ENCODE results near the gene UMODL1.
"Not testable (repeated sequence)": the region's sequence is repeated elsewhere in the genome, so short reads cannot be mapped to it uniquely, and the experiment has no call there.

Gene UMODL1

GRCh38 chr21:42112857-42113256 lies 41.7 kb downstream of the UMODL1 start:
- no peak overlapping the region for H3K4me3 Mint-ChIP-seq
- peaks cover 11% of the 10 kb centered on the region for H3K4me1 Mint-ChIP-seq (ENCODE audit: low read depth)
- no peaks in the 10 kb centered on the region for H3K36me3 Mint-ChIP-seq (ENCODE audit: low read depth)
- H3K9me3 Mint-ChIP-seq, result no peaks in the 10 kb centered on the region
- H3K27me3 Mint-ChIP-seq, result peaks cover 17% of the 10 kb centered on the region
- no peak overlapping the region for H3K27ac Mint-ChIP-seq

- H3K4me1 Mint-ChIP-seq (ENCODE audit: low read depth), result peaks cover 16% of the 10 kb centered on the region
- H3K27ac Mint-ChIP-seq, result no peak overlapping the region
- H3K27me3 Mint-ChIP-seq, result peaks cover 23% of the 10 kb centered on the region
- H3K36me3 Mint-ChIP-seq (ENCODE audit: low read depth), result no peaks in the 10 kb centered on the region
- H3K9me3 Mint-ChIP-seq, result no peaks in the 10 kb centered on the region
- H3K4me3 Mint-ChIP-seq, result no peak overlapping the region
Measured at GRCh38 chr21:42113926-42114409, 42.9 kb downstream of the UMODL1 start.

- peaks cover 28% of the 10 kb centered on the region for H3K27me3 Mint-ChIP-seq
Measured at GRCh38 chr21:42114646-42115045, 43.5 kb downstream of the UMODL1 start.

DNA sequence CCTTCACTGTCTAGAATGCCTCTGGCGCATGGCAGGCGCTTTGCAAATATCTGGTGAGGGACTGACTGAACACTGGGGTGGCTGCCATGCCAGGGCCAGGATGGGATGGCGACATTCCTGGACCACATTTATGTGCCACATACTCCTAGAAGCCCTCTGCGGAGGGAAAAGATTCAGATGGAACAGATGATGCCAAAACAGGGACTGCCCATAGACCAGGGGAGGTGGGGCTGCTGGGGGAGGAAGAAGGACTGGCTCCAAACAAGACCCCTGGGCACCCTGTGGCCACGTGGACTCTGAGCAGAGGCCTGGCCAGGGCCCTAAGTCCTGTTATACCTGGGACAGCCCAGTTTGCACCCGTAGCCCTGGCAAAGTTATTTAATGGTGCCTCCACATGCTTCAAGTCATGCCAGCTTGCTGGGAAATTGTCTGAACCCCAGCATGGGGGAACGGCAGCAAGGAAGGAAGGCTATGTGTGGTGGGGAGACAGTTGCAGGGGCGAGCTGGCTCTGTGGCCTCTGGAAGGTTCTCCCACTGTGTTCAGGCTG lies 44.1 kb downstream of the UMODL1 start:
- H3K27ac Mint-ChIP-seq, result no peak overlapping the region
- H3K36me3 Mint-ChIP-seq (ENCODE audit: low read depth), result no peaks in the 10 kb centered on the region
- H3K4me1 Mint-ChIP-seq (ENCODE audit: low read depth), result peaks cover 20% of the 10 kb centered on the region
- no peaks in the 10 kb centered on the region for H3K9me3 Mint-ChIP-seq
- peaks cover 34% of the 10 kb centered on the region for H3K27me3 Mint-ChIP-seq
- H3K4me3 Mint-ChIP-seq, result no peak overlapping the region

More at GRCh38 chr21:42114646-42115045, 43.5 kb downstream of the UMODL1 start:
- no peak overlapping the region for H3K27ac Mint-ChIP-seq
- peaks cover 20% of the 10 kb centered on the region for H3K4me1 Mint-ChIP-seq (ENCODE audit: low read depth)
- H3K9me3 Mint-ChIP-seq, result no peaks in the 10 kb centered on the region
- H3K4me3 Mint-ChIP-seq, result no peak overlapping the region
- H3K36me3 Mint-ChIP-seq (ENCODE audit: low read depth), result no peaks in the 10 kb centered on the region

- H3K27me3 Mint-ChIP-seq, result peaks cover 46% of the 10 kb centered on the region
- not testable (repeated sequence) for H3K4me3 Mint-ChIP-seq; H3K27ac Mint-ChIP-seq; H3K36me3 Mint-ChIP-seq (ENCODE audit: low read depth); H3K9me3 Mint-ChIP-seq
- peaks cover 26% of the 10 kb centered on the region for H3K4me1 Mint-ChIP-seq (ENCODE audit: low read depth)
Measured at GRCh38 chr21:42116551-42116950, 45.4 kb downstream of the UMODL1 start.

- no peaks in the 10 kb centered on the region for H3K9me3 Mint-ChIP-seq
- H3K27ac Mint-ChIP-seq, result no peak overlapping the region
- peaks cover 49% of the 10 kb centered on the region for H3K27me3 Mint-ChIP-seq
- H3K36me3 Mint-ChIP-seq (ENCODE audit: low read depth), result no peaks in the 10 kb centered on the region
- H3K4me3 Mint-ChIP-seq, result peak overlapping the region; percentile 33
- peaks cover 26% of the 10 kb centered on the region for H3K4me1 Mint-ChIP-seq (ENCODE audit: low read depth)
Measured at GRCh38 chr21:42117229-42117966, 46.3 kb downstream of the UMODL1 start.

- Mint-ChIP-seq H3K9me3 (no peaks in the 10 kb centered on the region), H3K27me3 (peaks cover 50% of the 10 kb centered on the region), H3K27ac (no peak overlapping the region), H3K36me3 (ENCODE audit: low read depth) (no peaks in the 10 kb centered on the region), H3K4me3 (peak overlapping the region; percentile 51), H3K4me1 (ENCODE audit: low read depth) (peaks cover 26% of the 10 kb centered on the region)
Measured at GRCh38 chr21:42117967-42118780, 47.1 kb downstream of the UMODL1 start.

DNA sequence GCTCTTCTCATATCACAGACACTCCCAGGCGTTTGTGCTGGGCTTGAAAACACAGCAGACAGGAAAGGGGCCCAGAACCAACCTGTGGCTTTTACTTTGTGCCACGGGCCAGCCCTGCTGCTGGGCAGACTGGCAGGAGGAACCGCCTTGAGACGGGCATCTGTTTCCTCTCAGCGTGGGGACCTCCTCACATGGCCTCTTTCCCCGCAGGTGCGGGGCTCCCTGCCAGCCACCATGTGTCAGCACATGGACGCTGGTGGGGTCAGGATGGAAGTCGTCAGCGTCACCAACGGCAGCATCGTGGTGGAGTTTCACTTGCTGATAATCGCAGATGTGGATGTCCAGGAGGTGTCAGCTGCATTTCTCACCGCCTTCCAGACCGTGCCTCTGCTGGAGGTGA lies 47.8 kb downstream of the UMODL1 start:
- Mint-ChIP-seq H3K36me3 (ENCODE audit: low read depth) (no peaks in the 10 kb centered on the region), H3K27me3 (peaks cover 54% of the 10 kb centered on the region), H3K4me3 (no peak overlapping the region), H3K4me1 (ENCODE audit: low read depth) (peaks cover 26% of the 10 kb centered on the region), H3K27ac (no peak overlapping the region), H3K9me3 (no peaks in the 10 kb centered on the region)

DNA sequence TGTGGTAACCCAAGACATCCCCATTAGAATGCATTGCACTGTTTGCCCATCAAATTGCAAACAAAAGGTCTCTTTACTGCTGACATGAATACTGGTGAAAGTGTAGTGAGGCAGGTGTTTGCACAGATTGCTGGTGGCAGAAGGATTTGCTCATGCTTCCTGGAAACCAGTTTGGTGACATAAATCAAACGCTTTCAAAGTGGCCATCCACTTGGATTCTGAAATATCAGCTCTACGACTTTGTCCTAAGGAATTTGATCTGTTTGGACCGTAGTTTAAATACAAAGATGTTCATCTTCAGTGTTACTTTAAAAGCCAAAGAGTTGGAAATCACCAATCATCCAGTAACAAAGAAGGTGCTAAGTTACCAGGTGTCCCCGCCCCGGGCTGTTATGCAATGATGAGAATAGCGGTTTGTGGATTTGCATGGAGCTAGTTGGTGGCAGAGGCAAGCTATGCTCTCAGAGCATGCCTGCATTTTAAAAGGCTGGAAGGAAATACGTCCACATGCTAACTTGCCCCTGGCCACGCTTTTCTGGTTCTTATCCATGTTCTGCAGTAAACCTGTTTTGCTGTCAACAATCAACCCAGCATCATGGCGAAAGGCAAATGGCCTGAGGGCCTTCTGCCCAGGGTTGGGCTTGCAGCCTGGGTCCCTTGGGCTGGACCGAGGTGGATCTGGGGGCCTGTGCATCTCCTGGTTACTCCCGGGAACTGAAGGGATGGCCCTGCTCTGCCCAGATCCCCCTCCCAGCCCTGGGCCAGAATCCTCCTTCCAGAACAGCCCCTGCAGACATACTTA lies 49.2 kb downstream of the UMODL1 start:
- Mint-ChIP-seq H3K36me3 (ENCODE audit: low read depth) (no peaks in the 10 kb centered on the region), H3K9me3 (no peaks in the 10 kb centered on the region), H3K27ac (no peak overlapping the region), H3K4me1 (ENCODE audit: low read depth) (peaks cover 26% of the 10 kb centered on the region), H3K4me3 (no peak overlapping the region), H3K27me3 (peaks cover 55% of the 10 kb centered on the region)

DNA sequence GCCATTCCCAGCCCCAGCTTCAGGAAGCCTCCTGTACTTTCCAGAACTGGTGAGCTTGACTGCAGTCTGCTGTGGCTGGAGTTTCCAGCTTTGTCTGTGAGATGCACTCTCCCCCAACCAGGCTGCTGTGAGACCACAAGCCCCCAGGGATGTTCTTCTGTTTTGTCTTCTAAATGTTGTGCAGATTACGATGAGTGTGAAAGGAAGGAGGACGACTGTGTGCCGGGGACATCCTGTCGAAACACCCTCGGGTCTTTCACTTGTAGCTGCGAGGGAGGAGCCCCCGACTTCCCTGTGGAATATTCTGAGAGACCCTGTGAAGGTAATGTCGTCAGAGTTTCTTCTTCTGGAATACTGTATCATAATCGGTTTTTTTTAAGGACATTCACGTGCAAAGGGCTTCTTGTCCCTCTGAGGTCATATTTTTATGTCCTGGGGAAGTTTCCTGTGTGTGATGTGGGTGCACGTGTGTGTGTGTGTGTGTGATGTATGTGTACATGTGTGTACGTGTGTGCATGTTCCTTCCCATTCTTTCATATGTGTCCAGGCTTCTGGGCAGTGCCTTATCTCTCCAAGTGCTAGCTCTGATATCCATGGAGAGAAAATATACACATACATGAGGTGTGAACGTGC lies 49.9 kb downstream of the UMODL1 start:
- no peaks in the 10 kb centered on the region for H3K36me3 Mint-ChIP-seq (ENCODE audit: low read depth)
- no peaks in the 10 kb centered on the region for H3K9me3 Mint-ChIP-seq
- no peak overlapping the region for H3K27ac Mint-ChIP-seq
- H3K4me1 Mint-ChIP-seq (ENCODE audit: low read depth), result peaks cover 26% of the 10 kb centered on the region
- H3K4me3 Mint-ChIP-seq, result no peak overlapping the region
- H3K27me3 Mint-ChIP-seq, result peaks cover 55% of the 10 kb centered on the region

GRCh38 chr21:42121794-42122193 lies 50.7 kb downstream of the UMODL1 start:
- Mint-ChIP-seq H3K4me3 (no peak overlapping the region), H3K27me3 (peaks cover 58% of the 10 kb centered on the region), H3K36me3 (ENCODE audit: low read depth) (no peaks in the 10 kb centered on the region), H3K4me1 (ENCODE audit: low read depth) (peaks cover 26% of the 10 kb centered on the region), H3K9me3 (no peaks in the 10 kb centered on the region), H3K27ac (no peak overlapping the region)

DNA sequence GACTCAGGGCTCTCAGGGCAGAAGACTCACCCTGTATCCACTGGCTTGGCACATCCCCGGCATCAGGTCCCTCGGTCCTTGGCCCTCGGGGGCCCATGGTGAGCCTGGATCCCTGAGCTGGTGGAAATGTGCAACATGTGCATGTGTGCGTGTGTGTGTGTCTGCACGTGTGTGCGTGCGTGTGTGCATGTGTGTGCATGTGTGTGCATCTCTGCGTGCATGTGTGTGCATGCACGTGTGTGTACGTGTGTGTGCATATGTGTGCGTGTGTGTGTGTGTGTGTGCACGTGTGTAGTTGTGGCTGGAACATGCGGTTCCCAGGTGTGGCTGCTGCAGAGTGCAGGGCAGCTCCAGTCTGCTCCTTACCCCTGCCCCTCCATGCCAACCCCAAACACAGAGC lies 51.3 kb downstream of the UMODL1 start:
- peaks cover 54% of the 10 kb centered on the region for H3K27me3 Mint-ChIP-seq
- H3K4me3 Mint-ChIP-seq, result no peak overlapping the region
- H3K36me3 Mint-ChIP-seq (ENCODE audit: low read depth), result no peaks in the 10 kb centered on the region
- no peaks in the 10 kb centered on the region for H3K9me3 Mint-ChIP-seq
- peaks cover 20% of the 10 kb centered on the region for H3K4me1 Mint-ChIP-seq (ENCODE audit: low read depth)
- no peak overlapping the region for H3K27ac Mint-ChIP-seq

DNA sequence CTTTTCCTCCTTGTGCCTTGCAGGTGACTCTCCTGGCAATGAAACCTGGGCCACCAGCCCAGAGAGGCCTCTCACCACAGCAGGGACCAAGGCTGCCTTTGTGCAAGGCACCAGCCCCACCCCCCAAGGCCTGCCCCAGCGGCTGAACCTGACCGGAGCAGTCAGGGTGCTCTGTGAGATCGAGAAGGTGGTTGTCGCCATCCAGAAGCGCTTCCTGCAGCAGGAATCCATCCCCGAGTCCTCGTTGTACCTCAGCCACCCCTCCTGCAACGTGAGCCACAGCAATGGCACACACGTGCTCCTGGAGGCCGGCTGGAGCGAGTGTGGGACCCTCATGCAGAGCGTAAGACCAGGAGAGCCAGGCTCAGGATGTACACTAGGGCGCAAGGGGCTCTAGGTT lies 51.7 kb downstream of the UMODL1 start:
- Mint-ChIP-seq H3K9me3 (no peaks in the 10 kb centered on the region), H3K4me1 (ENCODE audit: low read depth) (peaks cover 18% of the 10 kb centered on the region)

GRCh38 chr21:42123219-42123908 lies 52.2 kb downstream of the UMODL1 start:
- no peaks in the 10 kb centered on the region for H3K36me3 Mint-ChIP-seq (ENCODE audit: low read depth)
- peaks cover 45% of the 10 kb centered on the region for H3K27me3 Mint-ChIP-seq
- no peaks in the 10 kb centered on the region for H3K9me3 Mint-ChIP-seq
- H3K27ac Mint-ChIP-seq, result no peak overlapping the region
- no peak overlapping the region for H3K4me3 Mint-ChIP-seq
- H3K4me1 Mint-ChIP-seq (ENCODE audit: low read depth), result peaks cover 12% of the 10 kb centered on the region

More for the DNA sequence above, 51.7 kb downstream of the UMODL1 start:
- no peaks in the 10 kb centered on the region for H3K36me3 Mint-ChIP-seq (ENCODE audit: low read depth)
- H3K4me3 Mint-ChIP-seq, result no peak overlapping the region
- H3K27ac Mint-ChIP-seq, result no peak overlapping the region
- H3K27me3 Mint-ChIP-seq, result peaks cover 50% of the 10 kb centered on the region

Data from stimulated activated naive CD8-positive, alpha-beta T cell treated with anti-CD3 and anti-CD28 coated beads, Interleukin-15, Interleukin-2, amounts not matched to agents 100 ng/mL and 50 ng/mL, for 24 hours (primary cell).